ENCODE results near the gene INIP.

The INIP gene

DNA sequence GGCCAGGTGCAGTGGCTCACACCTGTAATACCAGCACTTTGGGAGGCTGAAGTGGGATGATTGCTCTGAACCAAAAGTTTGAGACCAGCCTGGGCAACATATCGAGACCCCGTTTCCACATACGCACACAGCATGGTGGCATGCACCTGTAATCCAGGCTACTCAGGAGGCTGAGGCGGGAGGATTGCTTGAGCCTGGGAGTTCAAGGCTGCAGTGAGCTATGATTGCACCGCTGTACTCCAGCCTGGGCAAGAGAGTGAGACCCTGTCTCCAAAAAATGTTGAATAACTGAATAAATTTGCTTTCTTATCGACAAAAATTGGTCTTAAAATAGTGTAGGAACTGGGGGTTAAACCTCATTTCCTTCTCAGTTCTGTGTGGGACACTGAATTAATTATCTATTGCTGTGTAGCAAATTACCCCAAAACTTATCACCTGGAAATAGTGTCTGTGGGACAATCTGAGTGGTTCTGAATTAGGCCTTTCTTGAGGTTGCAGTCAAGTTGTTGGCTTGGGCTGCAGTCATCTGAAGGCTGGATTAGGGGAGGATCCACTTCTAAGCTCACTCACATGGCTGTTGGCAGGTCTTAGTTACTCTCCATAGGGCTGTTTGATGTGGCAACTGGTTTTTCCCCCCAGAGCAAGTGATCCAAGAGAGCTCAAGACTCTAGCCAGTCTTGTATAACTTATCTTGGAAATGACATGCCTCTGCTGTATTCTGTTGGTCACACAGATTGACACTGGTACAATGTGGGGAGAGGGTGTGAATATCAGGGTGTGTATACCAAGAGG is 34.6 kb upstream of the INIP start:
- TF ChIP-seq, protein P1, sequence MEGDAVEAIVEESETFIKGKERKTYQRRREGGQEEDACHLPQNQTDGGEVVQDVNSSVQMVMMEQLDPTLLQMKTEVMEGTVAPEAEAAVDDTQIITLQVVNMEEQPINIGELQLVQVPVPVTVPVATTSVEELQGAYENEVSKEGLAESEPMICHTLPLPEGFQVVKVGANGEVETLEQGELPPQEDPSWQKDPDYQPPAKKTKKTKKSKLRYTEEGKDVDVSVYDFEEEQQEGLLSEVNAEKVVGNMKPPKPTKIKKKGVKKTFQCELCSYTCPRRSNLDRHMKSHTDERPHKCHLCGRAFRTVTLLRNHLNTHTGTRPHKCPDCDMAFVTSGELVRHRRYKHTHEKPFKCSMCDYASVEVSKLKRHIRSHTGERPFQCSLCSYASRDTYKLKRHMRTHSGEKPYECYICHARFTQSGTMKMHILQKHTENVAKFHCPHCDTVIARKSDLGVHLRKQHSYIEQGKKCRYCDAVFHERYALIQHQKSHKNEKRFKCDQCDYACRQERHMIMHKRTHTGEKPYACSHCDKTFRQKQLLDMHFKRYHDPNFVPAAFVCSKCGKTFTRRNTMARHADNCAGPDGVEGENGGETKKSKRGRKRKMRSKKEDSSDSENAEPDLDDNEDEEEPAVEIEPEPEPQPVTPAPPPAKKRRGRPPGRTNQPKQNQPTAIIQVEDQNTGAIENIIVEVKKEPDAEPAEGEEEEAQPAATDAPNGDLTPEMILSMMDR (IDR thresholded peaks at IDR 0.05; ENCODE audit: extremely low read depth, insufficient read depth, missing control alignments) = no peak
- DNase-seq (ENCODE audit: low spot score) = no peak
- in situ Hi-C loops (cut with MboI; ENCODE audit: low pct_unique_long_range_greater_than_20kb, low sequenced_read_pairs, unreplicated experiment) = no loop called here

DNA sequence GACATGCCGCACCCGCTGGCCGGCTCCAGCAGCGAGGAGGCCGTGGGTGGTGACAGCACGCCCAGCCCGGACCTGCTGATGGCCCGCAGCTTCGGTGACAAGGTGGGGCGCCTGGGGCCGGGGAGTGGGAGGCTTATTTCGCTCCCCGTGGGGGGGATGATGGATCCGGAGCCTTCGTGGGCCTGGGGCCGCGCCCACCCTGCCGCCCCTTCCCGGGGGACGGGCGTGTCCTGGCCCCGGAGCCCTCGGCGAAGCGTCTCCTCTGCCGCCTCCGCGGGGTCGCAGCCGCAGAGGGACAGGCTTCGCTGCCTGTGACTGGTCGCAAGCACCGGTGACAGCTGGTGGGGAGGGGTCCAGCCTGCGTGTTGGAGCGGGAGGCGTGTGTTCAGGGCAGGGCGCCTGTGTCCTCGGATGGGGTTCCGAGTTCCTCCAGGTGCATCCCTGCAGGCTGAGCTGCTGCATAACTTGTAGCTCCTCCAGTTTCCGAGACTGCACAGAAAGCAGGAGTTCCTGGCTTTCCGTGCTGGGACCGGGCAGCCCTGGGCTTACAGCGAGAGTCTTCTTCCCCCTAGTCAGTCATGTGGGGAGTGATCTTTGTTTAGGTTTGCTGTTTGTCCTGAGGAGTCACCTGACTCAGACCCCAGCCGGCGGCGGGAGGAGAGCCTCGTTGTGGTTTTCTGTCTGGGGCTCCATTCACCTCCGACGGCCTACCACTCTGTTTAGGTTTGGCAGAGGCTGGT is 33.3 kb upstream of the INIP start:
- DNase-seq (ENCODE audit: low spot score) = peak; percentile 79
- TF ChIP-seq, protein P1 (IDR thresholded peaks at IDR 0.05; ENCODE audit: extremely low read depth, insufficient read depth, missing control alignments) = no peak
- in situ Hi-C loops (cut with MboI; ENCODE audit: low pct_unique_long_range_greater_than_20kb, low sequenced_read_pairs, unreplicated experiment) = no loop called here

DNA sequence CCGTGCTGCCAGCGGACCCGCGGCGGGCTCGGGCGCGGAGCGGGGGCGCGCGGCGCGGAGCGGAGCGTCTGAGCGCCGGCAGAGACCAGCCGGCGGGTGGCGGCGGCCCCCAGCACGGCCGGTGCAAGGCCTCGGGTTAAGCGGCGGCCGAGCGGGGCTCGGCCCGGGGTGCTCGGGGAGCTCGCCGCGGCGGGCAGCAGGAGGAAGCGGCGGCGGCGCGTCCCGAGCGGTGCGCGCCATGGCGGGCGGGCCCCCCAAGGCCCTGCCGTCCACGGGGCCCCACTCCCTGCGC is 32.8 kb upstream of the INIP start:
- TF ChIP-seq, protein P1 (IDR thresholded peaks at IDR 0.05; ENCODE audit: extremely low read depth, insufficient read depth, missing control alignments) = no peak
- in situ Hi-C loops (cut with MboI; ENCODE audit: low pct_unique_long_range_greater_than_20kb, low sequenced_read_pairs, unreplicated experiment) = no loop called here
- no peak for DNase-seq (ENCODE audit: low spot score)

DNA sequence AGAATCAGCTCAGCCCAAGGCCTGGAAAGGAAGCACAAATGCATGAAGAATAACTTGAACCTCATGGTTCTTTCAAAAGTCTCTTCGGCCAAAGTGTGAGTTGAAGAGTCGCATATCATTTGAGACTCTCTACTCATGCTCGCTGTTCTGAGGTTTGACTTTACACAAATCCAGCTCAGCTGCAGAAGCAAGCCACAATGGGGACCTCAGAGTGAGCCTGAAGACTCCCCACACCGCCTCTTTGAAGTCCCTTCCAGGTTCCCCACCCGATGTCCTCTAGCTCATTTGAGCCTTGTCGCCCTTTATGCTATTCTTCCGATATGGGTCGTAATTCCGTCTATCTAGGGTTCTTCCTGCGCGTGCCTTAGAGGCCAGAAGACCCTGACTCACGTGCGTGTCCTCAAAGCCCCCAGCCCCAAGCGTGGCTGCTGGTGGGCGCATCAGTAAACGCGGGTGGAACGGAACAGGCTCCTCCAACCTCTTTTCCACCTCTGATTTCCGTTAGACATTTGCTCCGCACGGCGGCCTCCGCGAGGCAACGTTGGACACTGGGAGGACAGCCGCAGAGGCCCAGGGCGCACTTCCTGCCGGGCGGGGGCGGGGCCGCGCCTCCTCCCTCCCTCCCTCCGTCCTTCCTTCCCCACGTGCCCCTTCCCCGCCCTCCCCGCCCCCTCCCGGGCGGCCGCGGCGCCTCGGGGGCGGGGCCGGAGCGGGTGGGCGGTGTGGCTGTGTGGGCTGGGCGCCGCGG is 32.3 kb upstream of the INIP start, which contains the start of gene SNX30:
Gene SNX30 (plus strand): TSS at position 745 of the 748 bp plus-strand sequence. CDS start 242 bp downstream, outside the sequence.
- TF ChIP-seq, protein P1 (IDR thresholded peaks at IDR 0.05; ENCODE audit: extremely low read depth, insufficient read depth, missing control alignments) = peak; percentile 6
- DNase-seq (ENCODE audit: low spot score) = peak; percentile 95
- in situ Hi-C loops (cut with MboI; ENCODE audit: low pct_unique_long_range_greater_than_20kb, low sequenced_read_pairs, unreplicated experiment) = no loop called here

DNA sequence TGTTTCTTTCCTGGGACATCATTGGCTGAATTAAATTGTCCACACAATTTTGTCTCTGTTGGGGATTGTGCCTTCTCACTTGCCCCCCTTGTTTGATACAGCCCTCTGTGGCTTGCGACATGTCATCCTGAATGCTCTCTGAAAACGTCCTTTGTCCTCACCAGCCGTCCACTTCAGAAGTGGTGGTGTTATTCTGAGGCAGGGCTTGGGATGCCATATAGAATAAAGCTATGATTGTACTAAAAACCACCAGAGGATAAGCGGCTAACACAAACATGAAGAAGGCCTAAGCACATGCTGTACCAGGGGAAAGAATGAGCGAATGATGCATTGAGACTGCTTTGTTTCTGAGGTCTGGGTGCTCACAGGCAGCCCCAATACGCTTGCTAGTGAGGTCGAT is 29.2 kb upstream of the INIP start:
- TF ChIP-seq, protein P1 (IDR thresholded peaks at IDR 0.05; ENCODE audit: extremely low read depth, insufficient read depth, missing control alignments) = no peak
- no peak for DNase-seq (ENCODE audit: low spot score)
- in situ Hi-C loops (cut with MboI; ENCODE audit: low pct_unique_long_range_greater_than_20kb, low sequenced_read_pairs, unreplicated experiment) = no loop called here

DNA sequence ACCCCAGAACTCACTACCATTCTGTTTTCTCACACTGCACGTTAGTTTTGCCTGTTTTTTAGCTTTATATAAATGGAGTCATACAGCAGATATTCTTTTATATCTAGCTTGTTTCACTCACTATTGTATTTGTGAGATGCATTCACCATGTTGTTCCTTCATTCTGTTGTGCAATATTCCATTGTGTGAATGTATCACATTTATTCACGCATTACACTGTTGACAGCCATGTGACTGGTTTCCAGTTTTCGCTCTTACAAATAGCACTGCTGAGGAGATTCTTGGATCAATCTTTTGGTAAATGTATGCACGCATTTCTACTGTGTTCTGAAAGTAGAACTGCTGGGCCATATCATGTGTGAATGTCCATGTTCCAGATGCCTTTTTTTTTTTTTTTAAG is 26.3 kb upstream of the INIP start:
- no peak for DNase-seq (ENCODE audit: low spot score)
- in situ Hi-C loops (cut with MboI; ENCODE audit: low pct_unique_long_range_greater_than_20kb, low sequenced_read_pairs, unreplicated experiment) = no loop called here
- TF ChIP-seq, protein P1 (IDR thresholded peaks at IDR 0.05; ENCODE audit: extremely low read depth, insufficient read depth, missing control alignments) = no peak
